ENCODE results near the gene USP17L18.
"Not testable (repeated sequence)": the region's sequence is repeated elsewhere in the genome, so short reads cannot be mapped to it uniquely, and the experiment has no call there.

The USP17L18 gene

DNA sequence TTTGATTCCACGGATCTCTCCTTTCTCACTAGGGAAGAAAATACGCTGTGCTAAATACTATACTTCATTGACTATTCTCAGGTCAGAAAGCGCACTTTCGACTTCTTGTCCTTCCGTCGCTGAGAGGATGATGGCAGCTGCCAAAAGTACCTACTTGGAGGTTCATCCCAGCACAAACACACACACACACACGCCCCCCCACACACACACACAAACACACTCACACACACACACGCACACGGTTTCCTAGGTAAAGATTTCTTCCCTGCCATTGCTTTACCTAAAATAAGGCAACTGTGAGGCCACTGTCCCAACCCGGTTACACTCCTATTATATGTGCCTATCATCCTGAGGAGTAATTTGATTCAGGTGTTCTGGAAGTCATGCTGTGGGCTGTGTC, 23.3 kb downstream of the USP17L18 start:
- intact Hi-C loops (cut with micrococcal nuclease); H3K27me3 Mint-ChIP-seq; H3K9me3 Mint-ChIP-seq; H3K4me3 Mint-ChIP-seq; H3K4me1 Mint-ChIP-seq (ENCODE audit: low read depth); H3K27ac Mint-ChIP-seq; H3K36me3 Mint-ChIP-seq (ENCODE audit: low read depth): not testable (repeated sequence)

All from dendritic cell treated with granulocyte-macrophage colony-stimulating factor and Interleukin-4, amounts not matched to agents 40 ng/mL and 50 ng/mL, for 4 days (primary cell).